GM12801 (cell line): ENCODE results near the gene TREH.

Source experiments
- TF ChIP-seq, protein P1 (sequence below): IDR thresholded peaks from one replicate; pipeline ENCODE4 v1.5.1; 2011; ENCODE audit warnings: control low read depth; ENCODE audit not compliant: insufficient read length; ENCODE audit errors: extremely low read depth

TREH gene

DNA sequence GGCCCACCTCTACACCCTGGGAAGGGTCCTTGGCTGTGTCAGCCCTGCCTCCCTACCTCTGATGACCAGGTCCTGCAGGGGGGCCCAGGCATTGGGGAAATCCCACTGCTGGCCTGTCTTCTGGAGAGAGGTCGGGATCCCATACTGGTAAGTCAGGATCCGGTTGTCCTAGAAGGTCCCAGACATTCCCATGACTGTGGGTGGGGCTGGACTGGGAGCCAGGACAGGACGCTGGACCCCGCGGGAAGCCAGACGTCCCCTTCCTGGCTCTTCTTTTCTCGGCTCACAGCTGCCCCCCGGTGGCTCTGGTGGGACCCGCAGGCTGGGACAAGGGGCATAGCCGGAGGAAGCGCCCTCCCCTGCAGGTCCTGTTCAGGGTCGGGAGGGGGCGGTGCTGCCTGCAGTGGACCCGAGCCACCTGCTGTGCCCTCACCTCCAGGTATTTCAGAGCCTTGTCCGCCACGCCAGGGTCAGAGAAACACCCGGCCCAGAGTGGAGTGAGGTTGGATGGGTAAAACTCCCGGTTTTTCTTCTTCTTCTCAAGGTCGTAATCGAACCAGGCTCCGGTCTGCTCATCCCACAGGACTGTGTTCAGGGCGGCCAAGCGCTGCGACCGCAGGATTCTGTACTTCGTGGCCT, 20.0 kb downstream of the TREH start:
- TF ChIP-seq, protein P1, sequence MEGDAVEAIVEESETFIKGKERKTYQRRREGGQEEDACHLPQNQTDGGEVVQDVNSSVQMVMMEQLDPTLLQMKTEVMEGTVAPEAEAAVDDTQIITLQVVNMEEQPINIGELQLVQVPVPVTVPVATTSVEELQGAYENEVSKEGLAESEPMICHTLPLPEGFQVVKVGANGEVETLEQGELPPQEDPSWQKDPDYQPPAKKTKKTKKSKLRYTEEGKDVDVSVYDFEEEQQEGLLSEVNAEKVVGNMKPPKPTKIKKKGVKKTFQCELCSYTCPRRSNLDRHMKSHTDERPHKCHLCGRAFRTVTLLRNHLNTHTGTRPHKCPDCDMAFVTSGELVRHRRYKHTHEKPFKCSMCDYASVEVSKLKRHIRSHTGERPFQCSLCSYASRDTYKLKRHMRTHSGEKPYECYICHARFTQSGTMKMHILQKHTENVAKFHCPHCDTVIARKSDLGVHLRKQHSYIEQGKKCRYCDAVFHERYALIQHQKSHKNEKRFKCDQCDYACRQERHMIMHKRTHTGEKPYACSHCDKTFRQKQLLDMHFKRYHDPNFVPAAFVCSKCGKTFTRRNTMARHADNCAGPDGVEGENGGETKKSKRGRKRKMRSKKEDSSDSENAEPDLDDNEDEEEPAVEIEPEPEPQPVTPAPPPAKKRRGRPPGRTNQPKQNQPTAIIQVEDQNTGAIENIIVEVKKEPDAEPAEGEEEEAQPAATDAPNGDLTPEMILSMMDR = no peak

GRCh38 chr11:118658429-118659313, 20.8 kb downstream of the TREH start:
- TF ChIP-seq, protein P1 = no peak

GRCh38 chr11:118657709-118658428, 21.6 kb downstream of the TREH start:
- TF ChIP-seq, protein P1 = no peak

- TF ChIP-seq, protein P1 = no peak
Observed at GRCh38 chr11:118657238-118657637, 22.2 kb downstream of the TREH start.

GRCh38 chr11:118656563-118657165, 22.8 kb downstream of the TREH start:
- TF ChIP-seq, protein P1 = no peak

DNA sequence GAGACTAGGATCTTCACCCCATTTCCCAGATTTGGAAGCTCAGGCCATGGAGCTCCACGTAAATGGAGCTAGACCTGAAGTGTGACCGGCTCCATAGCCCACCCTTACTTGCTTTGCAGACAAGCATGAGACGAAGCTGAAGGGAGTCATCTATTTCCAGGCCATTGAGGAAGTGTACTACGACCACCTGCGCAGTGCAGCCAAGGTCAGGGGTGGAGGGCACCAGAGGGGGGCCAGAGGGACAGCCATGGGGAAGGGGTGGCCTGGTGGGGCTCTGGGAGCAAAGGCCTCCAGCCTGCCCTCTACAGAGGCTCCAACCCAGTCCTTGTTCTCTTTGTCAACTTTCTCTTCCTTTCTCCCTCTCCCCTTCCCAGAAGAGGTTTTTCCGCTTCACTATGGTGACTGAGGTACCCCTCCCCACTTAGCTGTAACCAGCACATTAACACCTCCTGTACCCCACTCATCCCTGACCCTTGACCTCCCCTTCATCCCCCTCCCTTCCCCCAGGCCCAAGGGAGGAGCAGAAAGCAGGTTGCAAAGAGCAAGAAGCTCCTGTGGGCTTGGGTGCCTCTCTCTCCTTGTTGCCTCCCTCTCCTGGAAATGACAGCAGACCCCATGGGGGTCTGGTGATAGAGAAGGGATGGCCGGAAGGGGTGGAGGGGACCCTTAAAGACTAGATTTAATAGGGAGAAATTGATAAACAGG, 23.8 kb downstream of the TREH start:
- TF ChIP-seq, protein P1 = no peak
